Neutrophil (primary cell): ENCODE measurements around the gene PNPO.

Experiments used
- H3K27ac ChIP-seq: fragments of 200-600 bp; sonication (generic); 2 replicates; pipeline ENCODE4 v1.5.1; 2016; ENCODE audit warnings: mild to moderate bottlenecking, moderate library complexity
- H3K27me3 ChIP-seq: fragments of 200-600 bp; sonication (generic); 2 replicates; pipeline ENCODE4 v1.6.0; 2016; ENCODE audit warnings: mild to moderate bottlenecking
- H3K36me3 ChIP-seq: fragments of 200-600 bp; sonication (generic); 2 replicates; pipeline ENCODE4 v1.5.1; 2017
- H3K4me1 ChIP-seq, 2 experiments: fragments of 200-600 bp in 1 of 2; sonication (generic) in 1 of 2; 1 replicate in 1 of 2; 2 replicates in 1 of 2; pipeline versions ENCODE4 v1.5.1 to v1.6.1; 2013 to 2016; ENCODE audit warnings: low read depth in 1 of 2, low read length in 1 of 2, mild to moderate bottlenecking in 1 of 2, moderate library complexity in 1 of 2; ENCODE audit not compliant: control insufficient read depth in 1 of 2, insufficient read depth in 1 of 2
- H3K4me3 ChIP-seq, 2 experiments: fragments of 200-600 bp in 1 of 2; sonication (generic) in 1 of 2; 1 replicate in 1 of 2; 2 replicates in 1 of 2; pipeline ENCODE4 v1.5.1; 2013 to 2016; ENCODE audit warnings: low read depth in 1 of 2, low read length in 1 of 2, mild to moderate bottlenecking in 1 of 2, moderate library complexity in 1 of 2
- H3K9me3 ChIP-seq: fragments of 200-600 bp; sonication (generic); 2 replicates; pipeline ENCODE4 v1.5.1; 2016
- TF ChIP-seq, protein P1 (sequence below): fragments of 200-600 bp; sonication (generic); IDR thresholded peaks from 2 replicates; pipeline ENCODE4 v1.5.1; 2016; ENCODE audit warnings: antibody characterized with exemption

The PNPO gene

DNA sequence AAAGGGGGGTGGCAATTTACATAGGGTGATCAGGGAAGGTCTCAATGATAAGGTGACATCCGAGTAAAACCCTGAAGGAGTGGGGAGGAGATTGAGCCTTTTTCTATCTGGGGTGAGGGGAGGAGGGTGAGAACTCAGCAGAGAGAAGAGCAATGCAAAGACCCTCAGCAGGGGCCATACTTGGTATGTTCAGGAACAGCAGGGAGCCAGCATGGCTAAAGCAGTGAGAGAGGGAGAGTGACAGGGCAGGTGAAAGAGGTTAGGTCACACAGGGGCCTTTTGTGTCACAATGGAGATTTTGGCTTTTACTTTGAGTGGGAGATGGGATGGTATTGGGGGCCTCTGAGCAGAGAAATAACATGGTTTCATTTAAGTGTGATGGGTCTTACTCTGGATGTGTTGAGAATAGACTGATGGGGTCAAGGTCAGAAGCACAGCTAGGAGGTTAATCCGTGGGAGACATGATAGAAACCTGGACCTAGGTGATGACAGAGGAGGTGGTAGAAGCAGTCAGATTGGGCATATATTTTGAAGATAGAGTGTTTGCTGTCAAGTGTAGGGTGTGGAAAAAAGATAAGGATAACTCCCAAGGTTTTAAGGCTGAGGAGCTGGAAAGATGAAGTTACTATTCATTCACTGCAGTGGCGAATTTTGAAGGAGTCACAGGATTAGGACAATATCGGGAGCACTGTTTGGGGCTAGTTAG, 39.2 kb upstream of the PNPO start:
- H3K9me3 ChIP-seq = no peaks in the 10 kb centered on the region
- peaks cover 22 to 26% of the 10 kb centered on the region in 2 experiments for H3K4me1 ChIP-seq
- TF ChIP-seq, protein P1, sequence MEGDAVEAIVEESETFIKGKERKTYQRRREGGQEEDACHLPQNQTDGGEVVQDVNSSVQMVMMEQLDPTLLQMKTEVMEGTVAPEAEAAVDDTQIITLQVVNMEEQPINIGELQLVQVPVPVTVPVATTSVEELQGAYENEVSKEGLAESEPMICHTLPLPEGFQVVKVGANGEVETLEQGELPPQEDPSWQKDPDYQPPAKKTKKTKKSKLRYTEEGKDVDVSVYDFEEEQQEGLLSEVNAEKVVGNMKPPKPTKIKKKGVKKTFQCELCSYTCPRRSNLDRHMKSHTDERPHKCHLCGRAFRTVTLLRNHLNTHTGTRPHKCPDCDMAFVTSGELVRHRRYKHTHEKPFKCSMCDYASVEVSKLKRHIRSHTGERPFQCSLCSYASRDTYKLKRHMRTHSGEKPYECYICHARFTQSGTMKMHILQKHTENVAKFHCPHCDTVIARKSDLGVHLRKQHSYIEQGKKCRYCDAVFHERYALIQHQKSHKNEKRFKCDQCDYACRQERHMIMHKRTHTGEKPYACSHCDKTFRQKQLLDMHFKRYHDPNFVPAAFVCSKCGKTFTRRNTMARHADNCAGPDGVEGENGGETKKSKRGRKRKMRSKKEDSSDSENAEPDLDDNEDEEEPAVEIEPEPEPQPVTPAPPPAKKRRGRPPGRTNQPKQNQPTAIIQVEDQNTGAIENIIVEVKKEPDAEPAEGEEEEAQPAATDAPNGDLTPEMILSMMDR = no peak
- H3K27ac ChIP-seq = no peak overlapping the region
- no peak overlapping the region for H3K4me3 ChIP-seq
- H3K27me3 ChIP-seq = no peaks in the 10 kb centered on the region
- peaks cover 27% of the 10 kb centered on the region for H3K36me3 ChIP-seq

- no peaks in the 10 kb centered on the region for H3K9me3 ChIP-seq
- H3K36me3 ChIP-seq = peaks cover 19% of the 10 kb centered on the region
- H3K27me3 ChIP-seq = no peaks in the 10 kb centered on the region
- H3K4me3 ChIP-seq = no peak overlapping the region
- TF ChIP-seq, protein P1 = no peak
- no peak overlapping the region for H3K27ac ChIP-seq
- peaks cover 9% of the 10 kb centered on the region in 2 experiments for H3K4me1 ChIP-seq
These were observed 36.1 kb upstream of the PNPO start for GRCh38 chr17:47905221-47905733.

- H3K4me3 ChIP-seq = no peak overlapping the region
- H3K27me3 ChIP-seq = no peaks in the 10 kb centered on the region
- H3K4me1 ChIP-seq = peaks cover 9% of the 10 kb centered on the region in 2 experiments
- no peak overlapping the region for H3K27ac ChIP-seq
- peaks cover 12% of the 10 kb centered on the region for H3K36me3 ChIP-seq
- TF ChIP-seq, protein P1 = no peak
- H3K9me3 ChIP-seq = no peaks in the 10 kb centered on the region
These were observed 34.9 kb upstream of the PNPO start for GRCh38 chr17:47906443-47906842.

DNA sequence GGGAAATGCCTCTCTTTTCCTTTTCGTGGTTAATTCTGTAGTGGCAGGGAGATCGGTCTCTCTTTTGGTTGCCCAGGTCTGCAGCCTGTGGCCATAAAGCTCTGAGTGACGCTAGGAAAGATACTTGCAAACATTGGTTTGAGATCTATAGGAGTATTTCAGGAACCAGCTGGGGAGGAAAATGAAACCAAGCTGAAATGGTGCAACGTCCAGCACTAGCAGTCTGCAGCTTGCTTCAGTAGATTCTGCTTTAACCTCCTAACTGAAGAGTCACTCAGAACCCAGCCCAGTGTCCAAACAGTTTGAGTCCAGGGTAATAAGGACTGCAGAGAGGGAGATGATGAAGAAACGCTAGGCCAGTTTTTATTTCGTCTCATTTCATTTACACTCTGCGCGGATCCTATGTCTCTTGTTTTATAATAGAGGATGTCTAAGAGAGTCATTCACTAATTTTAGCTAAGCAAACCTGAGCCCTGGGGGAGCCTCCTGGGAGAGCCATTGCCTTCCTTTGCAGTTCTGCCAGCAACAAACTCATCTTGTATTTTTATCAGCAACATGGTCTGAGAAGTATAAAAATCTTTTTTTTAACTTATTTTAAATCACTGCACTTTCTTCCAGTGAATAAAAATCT, 33.3 kb upstream of the PNPO start:
- H3K9me3 ChIP-seq = no peaks in the 10 kb centered on the region
- H3K36me3 ChIP-seq = peaks cover 10% of the 10 kb centered on the region
- peaks cover 9% of the 10 kb centered on the region in 2 experiments for H3K4me1 ChIP-seq
- TF ChIP-seq, protein P1 = no peak
- no peak overlapping the region for H3K4me3 ChIP-seq
- H3K27ac ChIP-seq = peak overlapping the region; percentile 65
- no peaks in the 10 kb centered on the region for H3K27me3 ChIP-seq

- H3K4me3 ChIP-seq = no peak overlapping the region
- no peaks in the 10 kb centered on the region for H3K27me3 ChIP-seq
- peaks cover 21% of the 10 kb centered on the region for H3K36me3 ChIP-seq
- no peak overlapping the region for H3K27ac ChIP-seq
- TF ChIP-seq, protein P1 = no peak
- no peaks in the 10 kb centered on the region for H3K9me3 ChIP-seq
- H3K4me1 ChIP-seq = peaks cover 8 to 9% of the 10 kb centered on the region in 2 experiments
These were observed 28.3 kb upstream of the PNPO start for GRCh38 chr17:47913050-47913449.
